Stimulated activated CD4-positive, alpha-beta T cell treated with anti-CD3 and anti-CD28 coated beads, Interleukin-4, amount 100 ng/mL, for 48 hours (primary cell): Measurements from ENCODE around the gene ANKRD10.

Source experiments
- DNase-seq, 2 donors: peaks; one replicate each; pipeline ENCODE4 v3.0.0-alpha.2; 2020; ENCODE audit warnings: low read depth in 2 of 2

ANKRD10 gene

GRCh38 chr13:110885966-110886869 lies 28.7 kb downstream of the ANKRD10 start:
- no peak for DNase-seq

- no peak for DNase-seq
Observed at GRCh38 chr13:110885516-110885915, 29.4 kb downstream of the ANKRD10 start.

- DNase-seq = no peak
Observed at GRCh38 chr13:110884517-110884916, 30.4 kb downstream of the ANKRD10 start.

DNA sequence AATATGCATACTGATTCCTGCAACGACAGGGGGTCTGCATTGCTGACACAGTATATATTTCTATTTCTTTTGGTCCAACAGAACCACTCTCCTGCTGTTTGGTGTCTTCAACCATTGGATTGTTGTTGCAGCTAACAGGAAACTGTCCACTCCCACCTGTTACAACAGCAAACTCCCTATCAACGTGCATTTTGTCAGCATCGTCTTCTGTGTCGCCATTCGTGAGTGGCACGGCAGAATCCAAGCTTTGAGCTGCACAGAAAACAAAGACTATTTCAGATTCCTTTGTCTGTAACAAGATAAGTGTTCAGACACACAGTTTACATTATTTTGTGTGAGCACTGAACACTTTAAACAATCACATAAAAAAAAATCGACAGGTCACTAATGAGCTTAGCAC lies 31.3 kb downstream of the ANKRD10 start:
- no peak for DNase-seq

- DNase-seq = no peak
Observed at GRCh38 chr13:110882972-110883371, 31.9 kb downstream of the ANKRD10 start.

GRCh38 chr13:110881839-110882627 lies 32.8 kb downstream of the ANKRD10 start:
- no peak for DNase-seq

GRCh38 chr13:110880627-110881026 lies 34.2 kb downstream of the ANKRD10 start:
- DNase-seq = no peak

DNA sequence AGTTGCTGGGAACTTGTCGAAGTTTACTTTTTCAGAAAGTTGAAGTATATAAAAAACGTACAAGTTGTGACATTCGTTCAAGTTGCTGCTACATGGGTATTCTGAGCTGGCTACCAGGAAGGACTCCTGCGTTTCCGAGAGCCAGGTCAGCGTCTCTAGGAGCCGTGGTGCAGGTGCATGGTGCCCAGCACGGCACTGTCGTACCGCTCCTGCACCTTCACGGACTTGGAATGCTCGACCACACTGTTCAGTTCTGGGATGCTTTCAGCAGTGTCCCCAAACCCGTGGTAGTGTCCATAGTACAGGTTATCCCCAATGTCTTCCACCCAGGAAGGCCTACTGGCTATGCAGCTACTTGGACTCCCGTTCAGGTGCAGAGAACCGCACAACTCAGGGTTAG lies 35.4 kb downstream of the ANKRD10 start:
- DNase-seq = no peak

GRCh38 chr13:110877737-110878258 lies 37.1 kb downstream of the ANKRD10 start:
- DNase-seq = no peak

DNA sequence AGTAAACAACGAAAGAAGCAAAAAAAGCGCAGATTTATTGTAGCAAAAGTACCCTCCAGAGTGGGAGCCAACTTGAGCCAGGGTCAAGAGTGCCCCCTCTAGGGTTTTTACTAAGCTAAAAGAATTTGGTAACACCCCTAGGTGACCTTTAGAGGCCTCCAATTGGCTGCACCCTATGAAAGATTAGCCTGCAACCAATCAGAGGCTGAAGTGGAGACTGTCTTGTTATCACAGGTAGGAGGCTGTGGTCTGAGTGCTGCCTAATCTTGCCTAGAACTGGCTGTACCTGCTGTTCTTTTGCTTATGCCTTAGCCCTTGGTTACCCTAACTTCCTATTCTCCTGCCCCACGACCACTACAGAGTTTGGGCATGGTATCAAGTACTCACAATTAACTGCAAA lies 38.3 kb downstream of the ANKRD10 start:
- no peak for DNase-seq

- DNase-seq = no peak
Observed at GRCh38 chr13:110875241-110875640, 39.6 kb downstream of the ANKRD10 start.

DNA sequence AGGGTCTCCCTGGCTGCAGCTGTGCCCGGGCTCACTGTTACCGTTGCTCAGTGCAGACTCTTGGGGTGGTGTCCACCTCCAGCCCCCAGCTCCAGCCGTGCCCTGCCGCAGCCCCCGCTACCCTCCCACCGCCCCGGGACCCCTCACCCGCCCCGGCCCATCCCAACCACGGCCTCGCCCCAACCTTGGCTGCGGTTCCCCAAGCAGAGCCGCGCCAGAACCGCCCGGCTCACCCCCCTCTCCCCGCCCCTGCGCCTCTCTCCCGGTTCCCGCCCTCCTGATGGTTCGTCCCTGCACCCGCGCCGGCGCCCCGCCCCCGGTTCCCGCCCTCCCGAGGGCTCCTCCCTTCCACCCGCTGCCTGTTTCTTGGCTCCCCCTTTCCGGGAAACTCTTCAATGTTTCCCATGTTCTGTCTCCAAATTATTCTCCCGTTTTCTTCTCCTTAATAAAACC lies 40.3 kb downstream of the ANKRD10 start:
- DNase-seq = peak; percentile 54 to 67

- DNase-seq = no peak
Observed at GRCh38 chr13:110873639-110874507, 41.0 kb downstream of the ANKRD10 start.

DNA sequence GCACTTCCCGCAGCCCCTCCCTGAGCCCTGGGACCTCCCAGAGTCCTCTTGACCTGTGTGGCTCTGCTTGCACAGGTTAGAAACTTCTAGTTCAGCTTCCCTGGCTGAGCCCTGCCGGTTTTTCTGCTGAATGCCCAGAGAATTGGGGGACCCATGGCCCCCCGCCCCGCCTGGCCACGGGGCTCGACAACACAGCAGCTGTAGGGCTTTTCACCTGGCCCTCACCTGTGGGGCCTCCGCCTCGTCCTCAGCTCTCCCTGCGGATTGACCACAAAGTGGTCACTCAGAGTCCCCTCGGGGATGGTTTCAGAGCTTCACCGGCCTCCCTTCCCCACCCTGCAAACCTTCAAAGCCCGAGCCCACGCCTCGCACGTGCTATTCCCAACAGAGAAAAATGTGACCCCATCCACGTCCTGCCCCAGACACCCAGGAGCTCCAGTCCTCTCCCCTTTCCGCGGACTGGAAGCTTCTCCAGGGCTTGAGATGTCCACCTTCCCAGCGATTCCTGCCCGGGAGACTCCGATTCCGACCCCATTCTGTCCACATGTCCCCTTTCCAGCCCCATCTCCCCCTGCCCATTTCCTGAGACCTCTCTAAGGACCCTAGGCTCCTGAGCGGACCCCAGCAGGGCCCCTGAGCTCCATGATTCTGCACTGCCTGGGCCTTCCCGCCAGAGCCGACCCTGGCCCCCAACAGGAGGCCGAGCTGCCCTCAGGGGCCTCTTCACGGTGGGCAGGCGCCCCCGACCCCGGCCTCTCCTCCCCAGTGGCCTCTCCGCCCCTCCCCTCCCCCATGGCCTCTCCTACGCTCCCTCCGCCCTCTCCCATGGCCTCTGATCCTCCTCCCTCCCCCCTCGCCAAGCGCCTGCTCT lies 41.9 kb downstream of the ANKRD10 start:
- no peak for DNase-seq

DNA sequence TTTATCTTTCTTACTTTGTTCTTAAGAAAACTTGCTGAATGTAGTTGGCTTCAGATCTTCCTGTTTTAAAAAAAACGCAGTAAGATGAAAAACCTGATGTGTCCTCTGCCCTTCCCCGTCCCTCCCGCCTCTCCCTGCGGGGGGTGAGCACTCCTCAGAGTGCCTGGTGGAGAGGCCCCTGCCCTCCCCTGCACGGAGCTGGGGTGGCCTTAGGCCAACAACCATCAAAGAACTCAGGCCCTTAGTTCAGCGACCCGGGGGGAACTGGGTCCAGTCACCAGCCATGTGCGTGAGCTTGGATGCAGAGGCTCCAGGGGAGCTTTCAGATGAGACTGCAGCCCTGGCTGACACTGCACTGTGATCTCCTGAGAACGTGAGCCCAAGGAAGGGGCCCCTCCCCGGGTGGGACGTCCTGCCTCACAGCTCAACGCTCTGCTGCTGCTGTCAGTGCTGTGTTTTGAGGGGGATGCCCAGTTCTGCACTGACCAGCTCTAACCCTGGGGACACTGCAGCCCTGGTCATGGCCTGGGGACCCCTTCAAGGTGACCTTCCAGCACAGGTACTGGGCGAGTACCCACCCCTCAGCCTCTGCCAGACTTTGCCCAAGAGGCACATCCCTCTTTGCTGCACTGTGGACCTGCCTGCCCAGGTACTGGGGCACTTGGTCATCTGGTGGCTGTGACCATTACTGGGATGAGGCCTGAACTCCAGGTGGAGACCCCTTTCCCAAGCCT lies 42.7 kb downstream of the ANKRD10 start:
- DNase-seq = no peak

GRCh38 chr13:110869805-110870706 lies 44.8 kb downstream of the ANKRD10 start:
- peak in 1 of 2 donors; percentile 4 for DNase-seq

DNA sequence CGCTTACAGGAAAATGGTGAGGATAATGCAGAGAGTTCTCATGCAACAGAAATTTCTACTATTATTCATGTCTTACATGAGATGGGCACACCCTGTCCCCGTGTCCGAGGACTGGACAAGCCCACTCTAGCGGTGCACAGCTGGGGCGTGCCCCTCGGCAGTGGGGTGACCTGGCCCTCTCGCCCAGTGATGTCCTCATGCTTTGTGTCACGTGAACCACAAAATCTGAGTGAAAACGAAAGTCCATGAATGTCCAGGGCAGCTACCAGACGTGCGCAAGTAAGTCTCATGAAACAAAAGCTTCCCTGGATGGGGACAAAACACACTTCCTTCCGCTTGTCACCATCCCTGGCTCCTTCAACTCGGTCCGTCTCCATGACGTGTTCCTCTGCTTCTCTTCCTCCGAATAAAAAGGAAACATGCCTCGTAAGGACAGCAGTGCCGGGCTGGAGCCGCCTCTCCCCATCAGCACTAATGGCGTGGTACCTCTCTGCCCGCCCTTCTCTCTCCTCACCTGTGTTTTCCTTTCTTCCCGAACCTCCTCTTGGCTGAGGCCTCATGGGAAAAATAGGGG lies 45.6 kb downstream of the ANKRD10 start:
- no peak for DNase-seq

- no peak for DNase-seq
Observed at GRCh38 chr13:110868720-110869119, 46.1 kb downstream of the ANKRD10 start.
